HG03045 (cell line): ENCODE data around the gene HPGDS.

Source experiments
- ATAC-seq: cut with Tn5 transposase; IDR thresholded peaks from one replicate; pipeline ENCODE4 v1.9.1; 2021; ENCODE audit warnings: mild to moderate bottlenecking, moderate library complexity; ENCODE audit not compliant: unreplicated experiment

Gene HPGDS

GRCh38 chr4:94262163-94263016 is 80.2 kb downstream of the HPGDS start:
- ATAC-seq: no peak

GRCh38 chr4:94256828-94257227 is 85.8 kb downstream of the HPGDS start:
- no peak for ATAC-seq

GRCh38 chr4:94256144-94256783 is 86.4 kb downstream of the HPGDS start:
- ATAC-seq: no peak

- no peak for ATAC-seq
Measured at GRCh38 chr4:94253036-94253435, 89.6 kb downstream of the HPGDS start.

GRCh38 chr4:94251094-94251493 is 91.5 kb downstream of the HPGDS start:
- ATAC-seq: no peak
